ENCODE results near the gene ELN.

The ELN gene

DNA sequence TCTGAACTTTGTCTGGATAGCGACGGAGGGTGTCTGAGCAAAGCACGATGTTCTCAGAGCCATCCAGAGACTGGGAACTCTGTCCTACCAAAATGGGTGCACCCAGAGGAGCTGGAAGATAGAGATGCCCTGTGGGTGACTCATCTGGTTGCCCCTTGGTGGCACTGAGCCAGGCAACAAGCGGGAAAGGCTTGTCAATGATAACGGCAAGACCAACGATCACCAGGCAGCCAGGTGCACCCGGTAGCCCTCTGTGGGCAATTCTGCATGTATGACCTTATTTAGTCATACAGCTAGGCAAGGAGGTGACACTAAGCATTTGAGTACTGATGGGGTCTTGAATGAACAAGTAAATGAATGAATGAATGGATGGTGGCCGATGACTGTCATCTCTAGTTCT, 2.8 kb upstream of the ELN start:
- DNase-seq (ENCODE audit: low spot score) = no peak

DNA sequence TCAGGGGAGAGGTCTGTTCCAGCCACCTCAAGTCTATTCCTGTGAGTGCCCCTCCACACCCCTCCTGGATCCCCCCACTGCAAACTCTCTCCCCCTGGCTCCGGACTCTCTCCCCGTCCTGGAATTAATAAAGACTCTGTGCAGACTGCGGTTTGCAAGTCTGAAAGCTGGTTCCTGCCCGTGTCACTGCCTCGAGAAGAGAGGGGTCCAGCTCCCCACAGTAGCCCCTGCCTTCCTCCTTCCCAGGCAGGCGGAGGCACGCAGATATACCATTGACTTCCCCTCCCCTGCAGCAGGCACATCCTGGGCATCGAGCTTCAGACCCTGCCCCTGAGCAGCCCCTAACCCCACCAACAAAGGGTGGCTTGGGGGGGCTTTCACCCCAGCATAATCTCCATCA, 2.2 kb upstream of the ELN start:
- DNase-seq (ENCODE audit: low spot score) = no peak

DNA sequence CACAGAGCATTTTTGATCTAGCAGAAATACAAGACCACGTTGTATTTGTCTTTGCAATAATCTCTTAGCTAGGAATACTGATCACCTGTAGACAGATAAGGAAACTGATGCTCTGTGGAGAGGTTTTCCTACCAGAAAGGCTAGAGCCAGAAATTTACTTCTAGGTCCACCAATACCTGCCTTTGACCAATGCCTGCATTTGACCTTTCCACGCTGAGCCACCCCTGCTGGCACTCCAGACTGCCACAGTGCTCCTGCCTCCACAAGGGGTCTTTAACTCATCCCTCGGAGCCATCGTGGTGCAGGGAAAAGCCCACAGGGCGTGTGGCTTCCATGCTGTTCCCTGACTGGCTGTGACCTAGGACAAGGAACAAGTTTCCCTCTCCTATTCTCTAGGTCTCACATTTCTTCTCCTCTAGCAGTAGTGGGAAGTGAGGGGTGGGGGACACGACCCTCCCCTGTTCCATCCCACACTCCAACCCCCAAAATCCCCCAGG, 1.5 kb upstream of the ELN start:
- DNase-seq (ENCODE audit: low spot score) = no peak

DNA sequence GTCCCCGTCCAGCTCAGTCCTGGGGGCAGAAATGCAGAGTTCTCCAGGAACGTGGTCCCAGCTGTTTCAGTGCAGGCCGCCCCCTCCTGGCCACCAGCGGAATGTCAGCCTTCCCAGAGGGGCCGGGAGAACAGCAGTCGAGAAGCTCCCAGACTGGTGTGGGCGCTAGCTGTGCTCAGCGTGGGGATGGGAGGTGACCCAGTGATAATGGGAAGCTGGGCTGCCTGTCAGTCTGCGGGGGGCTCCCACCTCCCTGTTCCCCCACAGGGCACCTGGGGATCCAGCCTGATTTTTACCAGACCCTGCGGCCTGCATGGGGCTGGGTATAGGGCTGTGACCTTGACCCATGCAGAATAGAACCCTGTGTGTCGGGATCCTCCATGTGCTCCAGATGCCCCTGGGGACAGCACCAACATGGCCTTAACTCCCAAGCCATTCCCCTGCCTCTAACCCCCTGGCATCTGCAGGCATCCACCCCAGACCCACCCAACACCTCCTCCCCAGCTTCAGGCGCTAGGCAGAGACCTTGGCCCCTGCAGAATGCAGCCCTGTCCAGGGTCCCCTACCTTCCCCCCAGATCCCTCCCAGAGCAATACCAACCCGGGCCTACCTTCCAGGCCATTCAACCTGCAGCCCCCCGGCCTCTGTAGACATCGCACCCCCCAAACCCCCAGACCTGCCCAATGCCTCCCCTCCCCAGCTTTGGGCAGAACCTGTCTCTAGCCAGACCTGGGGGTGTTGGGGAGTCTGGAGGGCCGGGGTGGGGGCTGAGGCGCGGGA, 880 bp upstream of the ELN start:
- peak; percentile 88 for DNase-seq (ENCODE audit: low spot score)

DNA sequence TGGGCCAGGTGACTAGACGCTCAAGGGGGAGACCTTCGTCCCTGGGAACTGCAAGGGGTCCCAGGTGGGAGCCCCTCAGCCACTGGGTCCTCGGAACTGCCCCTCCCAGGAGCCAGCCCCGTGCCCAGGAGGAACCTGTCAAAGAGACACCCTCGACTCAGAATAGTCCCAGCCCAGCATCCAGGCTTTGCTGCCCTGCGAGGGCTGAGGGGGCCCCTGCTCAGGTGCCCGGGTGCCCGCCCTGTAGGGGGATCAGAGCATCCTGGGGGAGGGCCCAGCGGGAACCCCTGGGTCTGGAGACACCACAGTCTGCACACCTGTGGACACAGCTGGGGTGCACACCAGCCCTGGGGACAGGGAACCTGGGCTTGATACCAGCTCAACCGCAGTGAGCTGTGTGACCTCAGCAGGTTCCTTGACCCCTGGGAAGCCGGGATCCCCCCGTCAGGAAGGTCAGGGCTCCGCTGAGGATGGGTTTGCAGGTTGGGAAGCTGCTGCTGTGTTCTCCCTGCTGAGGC, 407 bp downstream of the ELN start:
- DNase-seq (ENCODE audit: low spot score) = no peak

DNA sequence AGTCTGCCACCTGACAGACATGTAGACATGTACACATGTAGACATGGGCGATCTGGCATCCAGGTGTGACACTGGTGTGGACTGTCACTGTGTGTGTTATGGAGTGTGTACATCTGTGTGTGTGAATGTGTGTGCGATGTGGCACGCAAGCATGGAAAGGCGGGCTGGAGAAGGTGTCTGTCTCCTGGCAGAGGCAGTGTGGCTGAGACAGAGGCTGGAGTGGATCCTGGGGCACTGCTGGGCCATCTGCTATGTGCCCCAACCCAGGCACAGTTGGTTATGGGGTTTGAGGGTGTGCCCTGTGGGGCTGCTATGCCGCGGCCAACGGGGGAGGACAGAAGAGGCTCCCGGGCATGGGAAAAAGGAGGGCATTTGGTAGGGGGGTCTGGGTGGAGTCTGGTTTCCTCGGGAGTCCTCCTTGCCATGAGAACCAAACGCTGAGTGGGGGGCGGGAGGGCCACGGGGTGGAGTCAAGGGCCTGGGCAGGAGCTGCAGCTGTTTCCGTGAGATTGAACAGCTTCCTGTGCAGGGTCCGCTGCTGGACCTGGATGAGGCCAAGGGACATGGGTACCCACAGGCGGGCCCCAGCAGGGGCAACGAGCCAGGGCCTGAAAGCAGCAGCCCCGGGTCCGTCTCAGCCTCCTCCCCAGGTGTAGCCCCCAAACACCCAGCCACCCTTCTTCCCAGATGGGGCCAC, 1.3 kb downstream of the ELN start:
- DNase-seq (ENCODE audit: low spot score) = no peak

DNA sequence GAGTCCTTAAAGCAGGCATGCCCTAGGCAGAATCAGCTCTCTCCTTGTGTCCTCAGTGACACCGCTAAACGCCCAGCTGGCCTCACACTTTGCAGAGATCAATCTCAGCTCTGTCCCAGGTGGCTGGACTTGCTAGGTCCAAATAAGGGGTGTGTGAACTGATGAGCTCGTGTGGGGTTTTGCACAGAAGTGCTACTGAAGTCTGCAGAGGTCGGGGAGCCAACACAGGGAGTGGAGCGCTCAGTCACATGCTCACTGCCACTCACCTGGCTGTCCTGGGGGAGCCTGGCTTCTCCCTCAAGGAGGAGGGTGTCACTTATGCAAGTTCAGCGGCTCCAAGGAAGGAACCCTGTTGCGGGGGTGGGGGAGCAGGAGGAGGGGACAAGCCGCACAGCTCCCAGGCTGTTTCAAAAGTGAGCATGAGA, 2.0 kb downstream of the ELN start:
- no peak for DNase-seq (ENCODE audit: low spot score)

DNA sequence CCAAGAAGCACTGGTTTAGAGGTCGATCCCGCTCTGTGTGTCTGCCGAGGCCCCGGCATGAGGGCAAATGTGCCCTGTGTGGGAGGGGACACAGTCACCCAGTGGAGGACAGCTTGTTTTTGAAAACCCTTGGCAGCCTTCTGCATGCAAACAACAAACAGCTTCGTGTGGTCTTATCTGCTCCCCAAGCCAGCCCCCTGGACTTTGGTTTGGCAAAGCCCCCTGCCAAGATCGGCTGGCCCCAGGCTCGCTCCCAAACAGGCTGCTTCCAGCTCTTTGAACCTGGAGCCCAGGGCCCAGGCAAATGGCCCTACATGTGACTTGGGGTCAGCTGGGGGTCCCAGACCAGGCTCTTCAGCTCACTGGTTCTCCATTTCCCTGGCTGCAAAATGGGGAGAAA, 2.9 kb downstream of the ELN start:
- no peak for DNase-seq (ENCODE audit: low spot score)

DNA sequence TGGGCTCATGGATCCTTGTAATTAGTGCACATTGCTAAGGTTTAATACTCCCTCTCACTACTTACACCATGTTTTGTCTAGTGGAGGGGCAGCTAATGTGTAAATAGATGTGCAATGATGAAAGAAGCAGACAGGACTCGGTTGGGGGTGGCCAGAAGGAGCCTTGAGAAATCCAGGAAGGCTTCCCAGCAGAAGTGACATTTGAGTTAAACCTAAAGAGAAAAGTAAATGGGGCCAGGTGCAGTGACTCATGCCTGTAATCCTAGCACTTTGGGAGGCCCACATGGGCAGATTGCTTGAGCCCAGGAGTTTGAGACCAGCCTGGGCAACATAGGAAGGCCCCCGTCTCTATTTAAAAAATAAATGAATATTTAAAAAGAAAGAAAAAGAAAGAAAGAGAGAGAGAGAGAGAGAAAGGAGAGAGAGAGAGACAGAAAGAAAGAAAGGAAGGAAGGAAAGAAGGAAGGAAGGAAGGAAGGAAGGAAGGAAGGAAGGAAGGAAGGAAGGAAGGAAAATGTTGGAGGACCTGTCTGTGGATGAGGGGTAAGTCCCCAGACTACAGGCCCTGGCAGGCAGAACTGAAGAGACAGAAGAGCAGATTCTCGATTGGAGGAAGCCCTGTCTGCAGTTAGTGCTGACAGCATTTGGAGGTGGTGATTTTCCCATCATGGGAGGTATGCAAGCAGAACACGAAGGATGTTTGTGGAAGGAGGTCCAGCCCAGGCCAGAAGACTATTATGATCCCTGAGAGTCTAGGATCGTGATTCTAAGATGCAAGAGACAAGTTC, 3.6 kb downstream of the ELN start:
- no peak for DNase-seq (ENCODE audit: low spot score)

DNA sequence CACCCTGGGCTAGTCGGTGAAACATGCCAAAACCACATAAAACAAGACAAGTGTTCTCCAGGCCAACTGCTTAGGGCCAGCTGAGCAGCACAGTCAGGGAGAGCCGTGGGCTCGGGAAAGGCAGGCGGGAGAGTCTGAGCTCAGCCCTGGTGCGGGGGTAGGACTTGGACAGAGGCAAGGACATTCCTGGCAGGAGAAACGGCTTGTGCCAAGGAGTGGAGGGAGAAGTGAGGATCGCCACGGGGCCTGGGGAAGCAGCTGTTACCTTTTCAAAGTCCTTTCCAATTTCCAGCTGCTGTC, 4.2 kb downstream of the ELN start:
- DNase-seq (ENCODE audit: low spot score) = no peak

DNA sequence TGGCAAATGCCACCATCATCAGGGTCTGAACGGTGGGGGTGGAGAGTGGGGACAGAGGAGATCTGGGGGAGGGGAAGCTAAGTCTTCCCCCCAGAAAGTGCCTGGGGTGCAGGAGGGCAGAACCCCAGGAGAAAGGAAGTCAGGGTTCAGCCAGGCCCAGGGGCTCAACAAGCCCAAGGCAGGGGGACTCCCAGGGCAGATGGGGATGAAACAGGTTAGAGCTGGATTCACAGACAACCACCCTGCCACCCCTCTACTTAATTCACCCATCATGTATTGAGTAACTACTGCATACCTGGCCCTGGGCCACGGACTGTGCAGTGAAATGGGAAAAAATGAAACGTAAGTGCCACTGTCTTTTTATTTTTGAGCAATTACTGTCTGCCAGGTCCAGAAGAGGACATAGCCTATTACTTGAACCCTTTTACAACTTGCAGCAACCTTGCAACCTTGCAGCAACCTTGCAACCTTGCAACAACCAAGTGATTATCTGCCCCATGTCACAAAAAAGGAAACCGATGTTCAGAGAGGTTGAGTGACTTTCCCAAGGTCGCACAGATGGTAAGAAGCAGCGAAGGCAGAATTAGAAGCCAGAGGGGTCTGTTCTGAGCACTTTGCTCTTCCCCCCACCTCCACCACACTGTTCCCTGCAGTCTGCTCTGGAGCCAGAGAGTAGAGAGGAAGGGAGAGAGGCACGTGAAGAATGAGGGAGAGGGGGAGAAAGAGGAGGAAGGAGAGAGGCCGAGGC, 4.8 kb downstream of the ELN start:
- DNase-seq (ENCODE audit: low spot score) = no peak

DNA sequence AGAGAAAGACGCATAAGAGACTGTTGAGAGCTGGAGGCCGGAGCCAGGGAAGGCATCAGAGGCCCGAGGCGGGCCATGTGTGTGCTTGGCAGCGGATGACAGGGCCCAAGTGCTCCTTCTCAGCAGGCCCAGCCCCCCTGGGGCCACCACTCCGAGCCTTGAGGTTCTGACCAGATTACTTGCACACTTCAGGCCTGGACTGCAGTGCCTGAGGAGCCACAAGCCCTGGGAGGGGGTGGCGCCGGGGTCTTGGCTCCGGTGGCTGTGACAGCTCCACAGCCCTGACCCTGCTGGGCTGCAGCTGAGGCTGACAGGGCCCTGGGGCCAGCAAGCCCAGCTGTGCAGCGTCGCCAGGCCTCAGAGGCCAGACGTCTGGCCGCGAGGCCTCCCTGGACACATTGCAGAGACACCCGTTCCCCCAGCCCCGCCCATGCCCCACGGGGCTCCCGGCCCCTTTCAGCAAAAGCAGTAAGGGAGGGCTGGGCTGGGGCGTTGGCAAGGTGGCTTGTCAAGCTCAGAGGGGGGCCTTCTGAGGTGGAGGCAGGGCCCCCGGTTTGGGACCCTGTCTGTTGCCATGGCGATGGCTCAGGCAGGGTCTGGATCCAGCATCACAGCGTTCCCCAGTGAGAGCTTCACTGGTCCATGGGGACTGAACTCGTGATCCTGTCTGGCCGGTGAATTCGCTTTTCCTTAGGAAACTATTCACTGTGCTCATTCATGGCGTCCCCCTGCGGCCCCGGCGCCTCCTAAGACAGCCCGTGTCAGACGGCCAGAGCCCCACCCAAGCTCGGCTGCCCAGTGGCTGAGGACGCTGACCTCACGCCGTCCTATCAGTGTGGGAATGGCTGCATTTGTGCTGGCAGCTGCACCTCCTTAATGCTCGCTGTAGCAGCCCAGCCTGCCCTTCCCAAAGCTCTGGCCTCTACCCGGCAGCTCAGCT, 5.7 kb downstream of the ELN start:
- DNase-seq (ENCODE audit: low spot score) = no peak

DNA sequence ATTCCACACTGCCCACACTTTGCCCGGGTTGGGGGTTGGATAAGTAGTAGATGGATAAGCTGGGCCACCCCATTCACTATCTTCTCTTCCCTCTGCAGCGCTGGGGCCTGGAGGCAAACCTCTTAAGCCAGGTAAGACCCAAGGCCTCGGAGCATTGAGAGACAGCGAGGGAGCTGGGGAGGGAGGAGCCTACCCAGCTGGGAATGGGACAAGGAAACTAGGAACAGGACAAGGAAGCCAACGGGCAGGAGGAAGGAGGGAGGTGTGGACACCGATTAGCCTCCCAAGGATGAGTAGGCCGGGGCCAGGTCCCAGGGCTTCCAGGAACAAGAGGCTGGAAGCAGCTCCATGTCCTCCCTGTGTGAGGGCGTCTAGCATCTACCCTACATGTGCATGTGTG, 9.6 kb downstream of the ELN start:
- no peak for DNase-seq (ENCODE audit: low spot score)

DNA sequence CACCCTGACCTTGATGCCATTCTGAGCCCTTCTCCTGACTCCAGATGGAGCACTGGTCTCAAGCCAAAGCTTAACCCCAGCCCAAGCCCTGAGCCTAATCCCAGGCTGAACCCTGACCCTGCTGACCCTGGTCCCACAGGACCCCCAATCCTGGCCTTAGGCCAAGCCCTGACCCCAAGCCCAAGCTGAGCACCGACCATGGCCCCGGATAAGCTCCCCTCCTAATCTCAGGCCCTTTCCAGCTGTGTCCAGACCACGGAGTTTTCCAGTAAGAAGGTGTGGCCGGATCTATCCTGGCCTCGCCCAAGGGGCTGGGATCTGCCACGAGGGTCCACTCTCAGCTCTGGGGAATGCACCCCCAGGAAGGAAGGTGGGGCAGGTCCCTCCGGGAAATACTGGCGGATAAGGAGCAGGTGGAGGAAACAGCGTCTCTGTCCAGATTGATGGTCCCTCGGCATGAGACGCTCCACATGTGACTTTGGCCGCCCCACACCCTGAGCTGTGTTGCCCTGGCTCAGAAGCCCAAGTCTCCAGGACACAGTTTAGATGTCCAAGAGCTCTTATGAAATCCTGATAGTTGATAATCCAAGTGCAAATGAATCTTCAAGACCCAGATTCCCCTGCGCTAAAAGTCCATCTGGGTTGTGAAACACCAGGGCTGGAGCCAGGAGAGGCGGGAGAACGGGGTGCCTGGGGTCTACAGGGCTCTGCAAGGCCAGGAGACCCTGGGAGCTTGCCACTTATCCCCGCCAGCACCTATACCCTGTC, 10.4 kb downstream of the ELN start:
- no peak for DNase-seq (ENCODE audit: low spot score)

DNA sequence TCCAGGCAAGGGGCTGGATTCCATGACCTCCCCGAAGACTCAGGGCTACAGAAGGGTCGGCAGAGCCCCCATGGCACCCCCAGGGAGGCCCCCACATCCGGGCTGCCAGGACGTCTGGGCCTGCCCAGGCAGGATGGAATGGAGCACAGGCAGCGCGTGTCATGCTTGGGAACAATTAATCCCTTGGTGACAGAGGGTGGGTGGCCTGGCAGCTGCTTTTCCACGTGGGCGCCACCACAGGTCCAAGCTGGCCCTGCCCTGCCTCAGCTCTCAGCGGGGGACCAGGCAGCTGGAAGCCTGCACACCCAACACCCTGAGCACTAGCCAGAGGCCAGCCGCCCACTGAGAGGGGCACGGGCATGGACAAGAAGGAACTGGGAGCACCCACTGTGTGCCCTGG, 11.4 kb downstream of the ELN start:
- DNase-seq (ENCODE audit: low spot score) = no peak

DNA sequence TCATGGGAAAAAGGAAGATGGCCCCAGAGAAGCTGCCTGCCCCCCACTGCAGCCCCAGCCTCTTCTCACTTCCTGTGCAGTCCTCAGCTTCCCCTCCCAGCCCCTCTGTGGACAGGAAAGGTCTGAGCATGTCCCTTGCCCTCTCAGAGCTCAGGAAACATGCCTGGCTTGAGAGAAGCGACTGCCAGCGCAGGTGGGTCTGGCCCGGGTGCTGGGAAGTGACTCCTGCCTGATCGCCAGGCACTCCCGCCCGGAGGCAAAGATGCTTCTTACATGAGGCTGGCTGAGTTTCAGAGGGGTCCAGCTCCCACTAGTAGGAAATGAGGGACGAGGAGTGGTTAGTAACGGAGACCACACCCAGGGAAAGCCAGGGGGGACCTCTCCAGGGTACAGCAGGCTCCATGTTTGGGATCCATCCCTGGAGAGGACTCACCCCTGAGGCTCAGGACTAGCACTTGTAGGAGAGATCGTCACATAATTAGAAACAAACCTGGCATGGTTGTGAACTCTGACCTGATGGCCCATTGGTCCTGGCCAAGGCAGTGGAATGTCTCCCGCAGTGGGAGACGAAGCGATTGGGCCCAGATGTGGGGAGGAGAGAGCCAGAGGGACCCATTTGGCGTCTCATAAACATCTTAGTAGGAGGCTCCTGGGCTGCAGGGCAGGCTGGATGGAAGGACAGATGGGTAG, 12.3 kb downstream of the ELN start:
- no peak for DNase-seq (ENCODE audit: low spot score)

DNA sequence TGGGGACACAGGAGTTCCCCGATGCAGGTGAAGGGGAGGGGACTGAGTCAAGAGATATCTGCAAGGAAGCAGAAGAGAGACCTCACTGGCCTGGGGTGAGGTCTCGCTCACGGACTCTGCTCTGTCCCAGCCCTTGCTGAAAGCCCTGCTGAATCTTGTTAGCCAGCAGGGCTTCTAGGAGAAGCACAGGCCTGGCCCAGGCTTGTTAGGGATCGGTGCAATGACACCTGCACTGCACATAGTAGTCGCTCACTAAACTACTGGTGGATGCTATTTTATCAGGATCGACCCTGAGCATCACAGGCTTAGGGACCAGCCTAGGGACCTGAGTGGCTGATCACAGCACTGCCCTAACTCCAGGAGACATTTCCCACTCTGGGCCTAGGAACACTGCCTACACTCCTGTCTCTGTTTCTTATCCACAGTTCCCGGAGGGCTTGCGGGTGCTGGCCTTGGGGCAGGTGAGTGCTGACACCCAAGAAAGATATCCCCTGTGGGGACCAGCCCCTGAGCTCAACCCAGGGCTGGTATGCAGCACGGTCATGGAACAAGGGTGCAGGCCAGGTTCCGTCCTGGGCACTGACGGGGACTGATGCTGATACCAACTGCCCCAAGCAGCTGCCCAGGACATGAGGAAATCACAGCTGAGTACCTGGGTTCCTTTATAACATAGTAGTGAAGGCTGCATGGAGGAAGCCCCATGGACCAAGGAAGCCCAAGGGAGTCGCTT, 13.0 kb downstream of the ELN start:
- DNase-seq (ENCODE audit: low spot score) = no peak

DNA sequence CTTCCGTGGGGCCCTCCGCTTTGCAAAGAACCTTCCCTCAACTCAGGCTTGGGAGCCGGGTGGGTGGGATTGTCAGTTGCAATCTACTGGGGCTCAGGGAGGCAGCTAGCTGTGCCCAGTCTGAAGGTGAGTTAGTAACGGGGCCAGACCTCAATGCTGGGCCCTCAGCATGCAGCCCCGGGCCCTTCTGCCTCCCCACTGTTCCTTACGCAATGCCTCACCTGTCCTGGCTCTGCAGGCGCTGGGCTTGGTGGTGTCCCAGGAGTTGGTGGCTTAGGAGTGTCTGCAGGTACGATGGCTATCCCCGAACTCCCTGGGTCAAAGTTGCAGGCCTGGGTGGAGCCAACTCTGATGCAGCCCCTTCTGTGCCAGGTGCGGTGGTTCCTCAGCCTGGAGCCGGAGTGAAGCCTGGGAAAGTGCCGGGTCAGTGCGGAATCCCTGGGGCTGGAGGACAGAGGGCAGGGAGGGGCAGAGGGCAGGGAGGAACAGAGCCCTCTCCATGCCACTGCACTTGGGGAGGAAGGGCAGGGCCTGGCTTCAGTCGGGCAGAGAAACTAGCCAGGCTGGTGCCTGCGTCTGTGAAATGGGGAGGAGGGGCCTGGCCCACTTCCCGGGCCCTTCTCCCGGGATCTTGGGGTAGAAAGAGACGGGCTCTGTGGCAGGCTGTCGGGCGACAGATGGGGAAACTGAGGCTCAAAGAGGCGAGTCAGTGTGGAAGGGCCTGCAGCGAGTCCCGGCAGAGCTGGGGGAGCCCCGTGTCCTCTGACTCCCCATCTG, 15.0 kb downstream of the ELN start:
- no peak for DNase-seq (ENCODE audit: low spot score)

Measured in D341Med (cell line).